K562 (cell line): Measurements from ENCODE around the gene ABCC10. TPM values are rescaled to one million over a fixed set of nuclear protein-coding genes. Genes with fewer than 3 reads are reported as not detected.

Experiments used
- CBFA2T3 ChIP-seq: fragments of 450-650 bp; IDR thresholded peaks from 2 replicates; pipeline ENCODE4 v1.6.1; 2017
- CBX8 ChIP-seq: fragments of 200-600 bp; sonication (generic); IDR thresholded peaks from 2 replicates; pipeline ENCODE4 v1.6.1; 2012; ENCODE audit warnings: borderline replicate concordance, mixed run types, low read depth, mild to moderate bottlenecking, moderate library complexity, mixed read lengths, low read length, control low read depth, inconsistent platforms; ENCODE audit not compliant: poor library complexity, severe bottlenecking; ENCODE audit errors: extremely low read depth
- CREBBP ChIP-seq: IDR thresholded peaks from one replicate; pipeline ENCODE4 v1.6.1; 2012; ENCODE audit warnings: low read depth, mild to moderate bottlenecking, control low read depth, inconsistent platforms, low read length
- CXXC5 ChIP-seq: fragments of 250-450 bp; sonication (Bioruptor Pico); IDR thresholded peaks from 2 replicates; pipeline ENCODE4 v1.8.0; 2022; ENCODE audit warnings: inconsistent platforms, mild to moderate bottlenecking, moderate library complexity
- EHMT2 ChIP-seq: fragments of 450-650 bp; IDR thresholded peaks from 2 replicates; pipeline ENCODE4 v1.6.1; 2018; ENCODE audit warnings: antibody characterized with exemption
- FOXK2 ChIP-seq, 2 experiments: fragments of 450-650 bp; IDR thresholded peaks in 1 of 2; conservative IDR thresholded peaks in 1 of 2; 2 replicates each; pipeline ENCODE4 v1.6.1; 2016; ENCODE audit warnings: low read depth in 2 of 2, mild to moderate bottlenecking in 1 of 2
- HDAC2 ChIP-seq: fragments of 450-650 bp; IDR thresholded peaks from 2 replicates; pipeline ENCODE4 v1.6.1; 2016; ENCODE audit warnings: mild to moderate bottlenecking
- MAFG ChIP-seq: fragments of 450-650 bp; conservative IDR thresholded peaks from 2 replicates; pipeline ENCODE4 v1.6.1; 2016; ENCODE audit warnings: missing genetic modification characterization, missing compliant biosample characterization
- NCOA1 ChIP-seq: fragments of 450-650 bp; IDR thresholded peaks from 2 replicates; pipeline ENCODE4 v1.6.1; 2016; ENCODE audit warnings: low read depth
- SREBF2 ChIP-seq: sonication (generic); formaldehyde crosslinking; IDR thresholded peaks from 2 replicates; pipeline ENCODE4 v1.4.0; 2020; ENCODE audit warnings: mild to moderate bottlenecking, missing genetic modification reagents
- SRF ChIP-seq, 2 experiments: fragments of 250-450, 450-650 bp in 1 of 2; sonication (Bioruptor Pico) in 1 of 2; sonication (generic) in 1 of 2; formaldehyde crosslinking; IDR thresholded peaks; 2 replicates each; pipeline versions ENCODE4 v1.5.0 to v1.5.1; 2020 to 2022; ENCODE audit warnings: mild to moderate bottlenecking in 1 of 2, missing genetic modification reagents in 1 of 2
- TFAM ChIP-seq: fragments of 250-450 bp; sonication (Bioruptor Pico); conservative IDR thresholded peaks from 2 replicates; pipeline ENCODE4 v1.5.0; 2021; ENCODE audit warnings: mild to moderate bottlenecking, moderate library complexity
- TGIF2 ChIP-seq: sonication (generic); formaldehyde crosslinking; IDR thresholded peaks from 2 replicates; pipeline ENCODE4 v1.8.1; 2022; ENCODE audit warnings: mild to moderate bottlenecking, missing genetic modification reagents, moderate library complexity
- TRIM25 ChIP-seq: fragments of 450-650 bp; IDR thresholded peaks from 2 replicates; pipeline ENCODE4 v1.7.0; 2016; ENCODE audit warnings: borderline replicate concordance
- ZNF398 ChIP-seq: fragments of 250-450 bp; sonication (Bioruptor Pico); IDR thresholded peaks from 2 replicates; pipeline ENCODE4 v1.8.0; 2021; ENCODE audit warnings: moderate library complexity, mild to moderate bottlenecking, inconsistent platforms
- ZNF561 ChIP-seq: fragments of 450-650 bp; formaldehyde crosslinking; conservative IDR thresholded peaks from 2 replicates; pipeline ENCODE4 v1.4.0; 2020; ENCODE audit warnings: mild to moderate bottlenecking, moderate library complexity
- ZNF696 ChIP-seq: fragments of 250-450 bp; sonication (Bioruptor Pico); conservative IDR thresholded peaks from 2 replicates; pipeline ENCODE4 v1.4.0; 2020; ENCODE audit warnings: mild to moderate bottlenecking, moderate library complexity
- polyA plus RNA-seq, 8 experiments: library from polyadenylated mRNA; depleted of rRNA in 4 of 8; stranded (reverse) in 5 of 8; unstranded in 3 of 8; fragments of >200 nt; fragmentation: Nextera tagmentation in 2 of 8; fragmentation: Illumina TruSeq in 1 of 8; extraction: Ambion mirVana in 2 of 8; extraction: Trizol in 1 of 8; gene quantifications; 2 replicates each; pipeline versions ENCODE4 v1.2.1 to v1.2.3, GENCODE V29; 2011 to 2014; ENCODE audit warnings: inconsistent platforms in 1 of 8, missing spikeins in 1 of 8
- total RNA-seq, 7 experiments: library from RNA; depleted of rRNA in 6 of 7; stranded (reverse); fragments of >200 nt in 6 of 7; fragmentation: Illumina TruSeq in 2 of 7; extraction: Trizol in 2 of 7; gene quantifications; 2 replicates each; pipeline versions ENCODE4 v1.2.1 to v1.2.3, GENCODE V29; 2011 to 2021; ENCODE audit warnings: low replicate concordance in 1 of 7
- TF ChIP-seq, protein P1 (sequence below): fragments of 450-650 bp; IDR thresholded peaks from 2 replicates; pipeline ENCODE4 v1.6.1; 2018; ENCODE audit not compliant: partially characterized antibody

Gene ABCC10
- total and polyA plus RNA-seq, 9 of the 15 experiments (the other 6 are each of a cell fraction or from before 2014, with no cell fraction given): 2.4 to 29.1 (median 13.7) TPM

DNA sequence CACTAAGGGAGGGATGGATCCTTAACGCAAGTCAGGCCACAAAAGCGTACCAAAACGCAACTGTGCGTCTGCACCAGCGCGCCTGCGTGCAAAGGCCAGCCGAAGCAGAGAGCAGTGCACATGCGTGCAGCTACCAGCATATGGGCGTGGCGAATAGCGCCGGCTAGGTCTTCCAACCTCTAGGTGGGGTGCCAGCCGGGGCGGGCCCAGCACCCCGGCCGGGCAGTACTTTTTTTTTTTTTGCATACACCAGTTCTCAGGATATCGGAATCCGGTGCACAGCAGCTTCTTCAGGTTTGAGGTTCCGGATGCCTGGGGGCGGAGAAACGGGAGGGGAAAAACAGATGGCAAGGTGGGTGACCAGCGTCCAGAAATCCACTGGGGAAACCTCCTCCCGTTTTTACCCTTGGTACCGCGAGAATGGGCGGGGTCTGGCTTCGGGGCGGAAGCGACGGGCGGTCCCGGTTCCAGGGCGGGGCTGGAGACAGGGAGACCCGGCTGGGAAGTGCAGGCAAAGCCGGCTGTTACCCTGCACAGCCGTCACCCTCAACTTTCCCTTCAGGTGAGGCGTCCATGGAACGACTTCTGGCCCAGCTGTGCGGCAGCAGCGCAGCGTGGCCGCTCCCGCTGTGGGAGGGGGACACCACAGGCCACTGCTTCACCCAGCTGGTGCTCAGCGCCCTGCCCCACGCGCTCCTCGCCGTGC is at the start of gene ABCC10 (continued):
- no peak for TF ChIP-seq CREBBP
- TF ChIP-seq FOXK2 (conservative IDR thresholded peaks at IDR 0.05 in 1 of 2, IDR thresholded peaks at IDR 0.05 in 1 of 2; ENCODE audit: low read depth in 2 of 2): 0 out of 4 replicates have a peak, but pooled peaks of 1 of the 2 experiments have one; percentile 51
- TF ChIP-seq CXXC5: peak; percentile 74
- TF ChIP-seq, protein P1, sequence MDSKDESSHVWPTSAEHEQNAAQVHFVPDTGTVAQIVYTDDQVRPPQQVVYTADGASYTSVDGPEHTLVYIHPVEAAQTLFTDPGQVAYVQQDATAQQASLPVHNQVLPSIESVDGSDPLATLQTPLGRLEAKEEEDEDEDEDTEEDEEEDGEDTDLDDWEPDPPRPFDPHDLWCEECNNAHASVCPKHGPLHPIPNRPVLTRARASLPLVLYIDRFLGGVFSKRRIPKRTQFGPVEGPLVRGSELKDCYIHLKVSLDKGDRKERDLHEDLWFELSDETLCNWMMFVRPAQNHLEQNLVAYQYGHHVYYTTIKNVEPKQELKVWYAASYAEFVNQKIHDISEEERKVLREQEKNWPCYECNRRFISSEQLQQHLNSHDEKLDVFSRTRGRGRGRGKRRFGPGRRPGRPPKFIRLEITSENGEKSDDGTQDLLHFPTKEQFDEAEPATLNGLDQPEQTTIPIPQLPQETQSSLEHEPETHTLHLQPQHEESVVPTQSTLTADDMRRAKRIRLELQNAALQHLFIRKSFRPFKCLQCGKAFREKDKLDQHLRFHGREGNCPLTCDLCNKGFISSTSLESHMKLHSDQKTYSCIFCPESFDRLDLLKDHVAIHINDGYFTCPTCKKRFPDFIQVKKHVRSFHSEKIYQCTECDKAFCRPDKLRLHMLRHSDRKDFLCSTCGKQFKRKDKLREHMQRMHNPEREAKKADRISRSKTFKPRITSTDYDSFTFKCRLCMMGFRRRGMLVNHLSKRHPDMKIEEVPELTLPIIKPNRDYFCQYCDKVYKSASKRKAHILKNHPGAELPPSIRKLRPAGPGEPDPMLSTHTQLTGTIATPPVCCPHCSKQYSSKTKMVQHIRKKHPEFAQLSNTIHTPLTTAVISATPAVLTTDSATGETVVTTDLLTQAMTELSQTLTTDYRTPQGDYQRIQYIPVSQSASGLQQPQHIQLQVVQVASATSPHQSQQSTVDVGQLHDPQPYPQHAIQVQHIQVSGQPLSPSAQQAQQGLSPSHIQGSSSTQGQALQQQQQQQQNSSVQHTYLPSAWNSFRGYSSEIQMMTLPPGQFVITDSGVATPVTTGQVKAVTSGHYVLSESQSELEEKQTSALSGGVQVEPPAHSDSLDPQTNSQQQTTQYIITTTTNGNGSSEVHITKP: peak; percentile 92
- 0 out of 2 replicates have a peak, but pooled peaks have one; percentile 11 for TF ChIP-seq NCOA1
- peak; percentile 71; the same call in 1 of the 2 replicates for TF ChIP-seq HDAC2
- TF ChIP-seq EHMT2: no peak
- TF ChIP-seq TRIM25: no peak
- TF ChIP-seq SRF (CRISPR knock-in tag; IDR thresholded peaks at IDR 0.05): peak in 1 of 2 experiments; percentile 78; a peak in 2 of 4 replicates
- no peak for TF ChIP-seq TGIF2 (CRISPR knock-in tag)
- no peak for TF ChIP-seq ZNF696 (CRISPR knock-in tag)
- TF ChIP-seq TFAM (CRISPR knock-in tag): no peak
- no peak for TF ChIP-seq MAFG (tag)
- no peak for TF ChIP-seq ZNF398
- no peak for TF ChIP-seq CBX8
- TF ChIP-seq SREBF2 (CRISPR knock-in tag): 0 out of 2 replicates have a peak, but pooled peaks have one; percentile 46
- TF ChIP-seq ZNF561 (CRISPR knock-in tag): 0 out of 2 replicates have a peak, but pooled peaks have one; percentile 19
- no peak for TF ChIP-seq CBFA2T3
